Activated CD4-positive, alpha-beta T cell treated with anti-CD3 and anti-CD28 coated beads, Interleukin-2, amount 50 U/mL, for 48 hours (primary cell): ENCODE results near the gene SCIN.
A peak's percentile ranks its signal among the peaks of the same experiment; 100 is the strongest.
"Not testable (repeated sequence)": the region's sequence is repeated elsewhere in the genome, so short reads cannot be mapped to it uniquely, and the experiment has no call there.

ENCODE experiments used
- DNase-seq, 2 experiments: peaks; one replicate each; pipeline ENCODE4 v3.0.0-alpha.2; 2020

The SCIN gene

GRCh38 chr7:12570534-12571461 lies at the start of gene SCIN:
Gene SCIN, plus strand, starts transcription at chr7:12570720. Its CDS starts 67 bp downstream, at chr7:12570787.
- DNase-seq, result peak; percentile 11 to 40

DNA sequence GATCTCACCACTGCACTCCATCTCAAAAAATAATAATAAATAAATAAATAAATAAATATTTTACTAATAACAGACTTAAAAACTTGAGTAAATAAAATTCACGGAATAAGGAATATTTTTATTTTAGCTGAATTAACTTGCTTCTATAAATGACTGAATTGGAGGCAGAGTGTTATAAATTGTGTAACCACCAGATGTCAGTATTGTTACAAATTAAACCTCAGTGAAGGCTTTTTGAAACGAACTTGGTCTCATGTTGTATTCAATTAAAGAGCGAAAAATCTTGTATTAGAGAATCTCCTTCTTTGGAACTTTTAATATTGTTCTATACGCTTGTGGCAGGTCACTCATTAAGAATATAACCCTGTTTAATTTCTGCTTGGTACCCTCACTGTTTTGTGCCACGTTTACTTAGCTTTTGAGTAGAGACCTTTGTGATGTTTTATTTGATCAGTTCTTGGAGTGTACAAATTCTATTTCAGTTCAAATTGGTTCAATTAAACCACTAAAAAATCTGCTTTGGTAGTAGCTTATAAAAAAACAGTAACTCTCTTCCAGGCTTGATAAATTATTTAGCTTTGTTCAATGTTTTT lies 45.6 kb upstream of the SCIN start:
- no peak for DNase-seq

DNA sequence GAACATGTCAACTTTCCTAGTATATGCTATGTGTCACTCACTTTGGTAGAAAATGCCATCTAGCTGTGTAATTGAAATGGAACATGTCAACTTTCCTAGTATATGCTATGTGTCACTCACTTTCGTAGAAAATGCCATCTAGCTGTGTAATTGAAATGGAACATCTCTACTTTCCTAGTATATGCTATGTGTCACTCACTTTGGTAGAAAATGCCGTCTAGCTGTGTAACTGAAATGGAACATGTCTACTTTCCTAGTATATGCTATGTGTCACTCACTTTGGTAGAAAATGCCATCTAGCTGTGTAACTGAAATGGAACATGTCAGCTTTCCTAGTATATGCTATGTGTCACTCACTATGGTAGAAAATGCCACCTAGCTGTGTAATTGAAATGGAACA lies 43.8 kb upstream of the SCIN start:
- DNase-seq, result not testable (repeated sequence)

- not testable (repeated sequence) for DNase-seq
Observed at GRCh38 chr7:12527670-12528069, 42.9 kb upstream of the SCIN start.

DNA sequence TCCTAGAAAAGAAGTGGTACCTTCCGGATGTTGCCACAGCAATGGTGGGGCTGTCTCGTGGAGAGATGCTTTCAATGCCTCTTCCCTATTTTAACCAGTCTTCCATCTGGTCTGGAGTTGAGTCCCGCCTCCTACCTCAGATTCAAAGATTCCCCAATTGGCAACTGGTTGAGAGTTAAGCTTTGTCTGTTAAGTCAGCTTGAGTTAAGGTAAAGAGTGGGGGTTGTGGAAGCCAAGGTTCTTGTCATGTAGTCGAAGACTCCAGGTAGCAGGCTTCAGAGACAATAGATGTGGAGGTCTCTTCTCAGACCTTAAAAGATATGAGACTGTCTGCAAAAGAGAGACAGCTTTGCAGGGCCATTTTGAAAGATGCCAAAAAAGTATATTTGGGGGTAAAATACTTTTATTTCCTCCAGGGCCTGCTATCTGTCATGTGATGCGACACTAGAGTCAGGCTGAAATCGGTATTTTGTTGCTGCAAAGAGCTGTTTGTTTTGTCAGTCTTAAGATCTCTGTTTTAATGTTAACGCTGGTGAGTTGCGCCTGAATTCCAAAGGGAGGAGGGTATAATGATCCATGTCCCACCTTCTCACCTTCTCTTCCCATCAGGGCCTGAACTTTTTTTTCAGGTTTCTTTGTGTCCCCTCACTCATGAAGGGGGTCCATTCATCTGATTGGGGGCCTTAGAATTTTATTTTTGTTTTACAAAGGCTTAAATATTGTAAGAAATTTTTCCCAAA lies 40.4 kb upstream of the SCIN start:
- DNase-seq, result no peak

GRCh38 chr7:12531784-12532183 lies 38.7 kb upstream of the SCIN start:
- no peak for DNase-seq

DNA sequence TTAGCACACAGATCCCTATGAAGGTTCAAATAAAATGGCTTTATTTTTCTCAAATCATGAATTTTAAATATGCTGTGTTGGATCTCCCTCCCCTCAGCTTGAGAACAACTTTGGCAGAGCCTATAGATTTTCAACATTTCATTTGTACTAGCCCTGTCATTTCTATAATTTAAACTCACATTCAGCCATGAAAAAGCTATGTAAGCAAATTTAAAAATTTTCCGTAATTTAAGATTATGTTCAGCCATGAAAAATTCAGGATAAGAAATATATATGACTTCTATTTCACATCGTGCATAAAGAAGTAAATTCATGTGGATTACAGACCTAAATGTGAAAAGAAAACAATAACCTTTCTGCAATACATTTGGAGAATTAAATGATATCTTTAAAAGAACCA lies 36.5 kb upstream of the SCIN start:
- no peak for DNase-seq

GRCh38 chr7:12539681-12540080 lies 30.8 kb upstream of the SCIN start:
- no peak for DNase-seq

- DNase-seq, result no peak
Observed at GRCh38 chr7:12540850-12541249, 29.7 kb upstream of the SCIN start.

DNA sequence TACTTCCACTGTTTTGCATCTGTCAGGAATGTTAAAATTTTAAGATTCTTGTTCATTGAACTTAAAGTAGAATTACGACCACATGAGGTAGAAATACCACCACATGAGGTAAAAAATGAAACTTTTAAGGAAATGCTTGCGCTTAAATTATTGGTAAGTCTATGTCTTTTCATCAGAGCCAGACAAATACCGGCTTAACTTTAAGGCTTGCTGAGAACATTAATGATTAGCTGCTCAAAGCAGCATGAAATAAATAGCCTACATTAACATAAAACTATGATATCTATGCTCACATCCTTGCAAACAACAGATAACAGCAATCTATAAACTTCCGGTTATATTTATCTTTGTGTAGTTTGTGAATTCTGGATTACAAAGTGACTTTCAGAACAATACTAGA lies 26.9 kb upstream of the SCIN start:
- no peak for DNase-seq

DNA sequence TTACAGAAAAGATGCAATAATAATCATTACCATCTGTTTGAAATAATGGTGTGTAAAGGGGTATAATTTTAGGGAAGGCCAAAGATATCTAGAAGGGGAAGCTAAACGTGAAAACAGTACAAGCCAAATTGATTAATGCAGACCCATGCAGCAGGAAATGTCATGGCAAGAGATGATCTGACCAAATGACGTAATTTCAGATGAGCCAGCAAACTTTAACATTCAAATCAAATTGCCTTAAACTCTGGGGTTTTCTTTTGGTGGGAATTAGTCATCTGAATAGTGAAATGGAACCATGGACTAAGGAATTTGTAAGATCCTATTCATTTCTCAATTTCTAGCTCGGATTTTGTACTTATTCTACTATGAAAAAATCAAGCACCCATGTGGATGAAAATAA lies 21.4 kb upstream of the SCIN start:
- DNase-seq, result no peak

DNA sequence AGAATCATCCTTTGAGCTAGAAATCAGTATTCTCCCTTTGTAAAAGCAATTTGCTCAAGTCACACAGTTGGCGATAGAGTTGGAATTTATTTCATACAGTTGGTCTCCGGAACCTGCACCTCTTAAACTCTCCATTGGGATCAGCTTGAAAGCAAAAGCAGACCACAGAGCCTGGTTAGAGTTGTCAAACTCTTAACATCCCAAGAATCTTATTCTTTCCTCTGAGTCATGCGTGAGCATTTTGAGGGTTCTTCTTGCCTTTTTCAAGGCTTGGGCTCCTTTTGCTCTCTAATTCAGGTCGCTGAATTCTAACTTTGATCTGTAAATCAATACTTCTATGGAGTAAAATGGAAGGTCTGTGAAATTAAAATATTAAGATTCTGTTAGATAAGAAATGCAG lies 19.6 kb upstream of the SCIN start:
- DNase-seq, result no peak

GRCh38 chr7:12552876-12553275 lies 17.6 kb upstream of the SCIN start:
- no peak for DNase-seq

- DNase-seq, result no peak
Observed at GRCh38 chr7:12553416-12553815, 17.1 kb upstream of the SCIN start.

DNA sequence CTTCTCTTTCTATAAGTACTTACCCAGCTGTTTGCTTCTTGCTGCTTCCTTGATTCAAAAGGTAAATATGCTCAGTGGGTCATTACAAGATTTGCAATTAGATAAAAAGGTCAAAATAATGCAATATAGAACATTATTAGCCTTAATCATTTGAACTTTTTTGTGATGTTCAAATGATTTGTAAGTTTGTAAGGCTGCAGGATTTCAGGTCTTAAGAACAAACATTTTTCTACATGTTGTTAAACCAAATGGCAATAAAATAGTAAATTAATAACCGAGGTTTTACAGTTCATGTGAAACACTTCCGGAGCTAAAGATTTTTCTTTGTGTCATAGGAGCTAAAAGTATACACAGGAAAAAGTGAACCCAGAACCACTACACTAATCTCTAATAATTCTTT lies 16.2 kb upstream of the SCIN start:
- DNase-seq, result no peak

- DNase-seq, result no peak
Observed at GRCh38 chr7:12554872-12555271, 15.6 kb upstream of the SCIN start.

- DNase-seq, result not testable (repeated sequence)
Observed at GRCh38 chr7:12555695-12556094, 14.8 kb upstream of the SCIN start.

- not testable (repeated sequence) for DNase-seq
Observed at GRCh38 chr7:12556139-12556792, 14.3 kb upstream of the SCIN start.

DNA sequence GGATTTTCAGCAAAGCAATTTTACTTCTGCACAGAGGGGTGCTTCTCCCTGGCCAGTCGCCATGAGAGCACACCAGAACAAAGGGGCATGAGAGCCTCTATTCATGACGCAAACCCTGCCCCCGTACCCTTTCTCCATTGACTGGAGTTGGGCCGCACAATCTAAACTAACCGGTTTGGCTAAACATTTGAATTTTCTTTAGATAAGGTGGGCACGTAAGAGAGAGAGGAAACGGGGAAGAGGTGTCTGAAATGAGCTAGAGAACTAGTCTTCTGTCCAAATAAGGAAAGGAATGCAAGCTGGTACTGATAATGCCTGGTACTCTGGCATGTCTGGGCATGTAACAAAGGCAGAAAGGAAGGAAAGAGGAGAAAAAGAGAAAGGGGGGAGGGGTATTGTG lies 13.2 kb upstream of the SCIN start:
- DNase-seq, result no peak

- no peak for DNase-seq
Observed at GRCh38 chr7:12564996-12565764, 5.3 kb upstream of the SCIN start.

DNA sequence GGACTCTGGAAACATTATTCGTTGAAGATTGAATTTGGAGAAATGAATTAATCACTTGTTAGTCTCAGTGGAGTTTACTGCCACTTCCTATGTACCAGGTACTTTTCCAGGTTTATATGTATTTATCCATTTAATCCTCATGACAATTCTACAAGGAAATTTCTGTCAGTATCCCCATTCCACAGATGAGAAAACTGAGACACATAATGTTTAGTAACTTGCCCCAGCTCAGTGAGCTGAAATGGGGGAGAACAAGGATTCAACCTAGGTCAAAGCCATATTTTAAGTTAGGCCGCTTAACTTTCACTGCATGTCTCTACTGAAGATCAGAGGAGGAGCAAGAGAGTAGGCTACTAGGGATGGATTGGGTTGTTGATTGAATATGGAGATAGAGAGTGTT lies 4.6 kb upstream of the SCIN start:
- DNase-seq, result no peak

DNA sequence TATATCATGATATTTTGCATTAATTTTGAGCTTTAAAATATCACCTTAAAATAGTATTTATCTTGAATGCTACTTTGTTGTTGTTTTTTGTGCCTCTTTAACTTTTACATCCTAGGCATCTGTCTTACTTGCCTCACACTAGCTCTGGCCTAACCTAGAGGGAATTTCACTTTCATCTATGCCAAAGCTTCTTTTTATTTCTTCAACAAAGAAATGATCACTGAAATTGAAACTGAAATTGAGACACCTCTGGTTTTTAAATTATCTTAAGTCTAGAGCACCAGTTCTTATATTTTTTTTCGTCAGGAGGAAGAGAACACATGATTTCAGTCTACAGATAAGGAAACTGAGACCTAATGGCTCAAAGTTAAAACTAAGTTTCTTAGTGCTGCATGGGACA lies 3.5 kb upstream of the SCIN start:
- DNase-seq, result no peak
